Adrenal gland (tissue), 12 donors: ENCODE measurements around the gene AKR1B1. TPM values are rescaled to one million over a fixed set of nuclear protein-coding genes. Genes with fewer than 3 reads are reported as not detected.

Source experiments
- DNase-seq, 7 donors: peaks; one replicate each; pipeline ENCODE4 v3.0.0-alpha.2; 2019 to 2020
- H3K27ac ChIP-seq, 5 donors: fragments of 200-600 bp; sonication (generic) in 4 of 5; 1 replicate in 3 of 5; 2 replicates in 2 of 5; pipeline versions ENCODE4 v1.5.1 to v1.8.0; 2016 to 2020; ENCODE audit warnings: mild to moderate bottlenecking in 1 of 5
- H3K27me3 ChIP-seq: fragments of 200-600 bp; 2 replicates; pipeline ENCODE4 v1.8.0; 2021
- H3K36me3 ChIP-seq, 2 donors: fragments of 200-600 bp; replicated peaks in 1 of 2; 1 replicate in 1 of 2; 2 replicates in 1 of 2; pipeline versions ENCODE4 v1.5.1 to v1.8.0; 2018 to 2022
- H3K4me1 ChIP-seq, 2 donors: fragments of 200-600 bp; replicated peaks in 1 of 2; 1 replicate in 1 of 2; 2 replicates in 1 of 2; pipeline versions ENCODE4 v1.5.1 to v1.8.0; 2018 to 2021
- H3K4me3 ChIP-seq, 4 donors: fragments of 200-600 bp; sonication (generic) in 3 of 4; one replicate each; pipeline ENCODE4 v1.5.1; 2016 to 2018
- H3K9me3 ChIP-seq, 3 donors: fragments of 200-600 bp; sonication (generic) in 1 of 3; replicated peaks in 1 of 3; 1 replicate in 2 of 3; 2 replicates in 1 of 3; pipeline versions ENCODE4 v1.5.1 to v1.8.0; 2016 to 2021
- POLR2A ChIP-seq, 2 donors: fragments of 450-650 bp; IDR thresholded peaks; one replicate each; pipeline ENCODE4 v1.6.1; 2017; ENCODE audit warnings: antibody characterized with exemption in 2 of 2, mild to moderate bottlenecking in 2 of 2, moderate library complexity in 1 of 2
- WGBS, 4 donors: extraction: QIAGEN DNeasy Blood & Tissue Kit in 2 of 4; methylation state at CpG; one replicate each; pipeline versions ENCODE4 v1.1.5 to v1.1.7; 2013 to 2017; 5-methylcytosine and 5-hydroxymethylcytosine counted together
- intact Hi-C, 2 donors: fragments of 100-400 bp; cut with DNase I; formaldehyde crosslinking; loops; one replicate each; pipeline versions ENCODE4 v1.14.1 to v1.15.0; 2022 to 2023
- polyA plus RNA-seq, 3 donors: library from polyadenylated mRNA; stranded (reverse); fragments of 200-250 nt in 2 of 3; fragments of 350-450 nt in 1 of 3; fragmentation: Illumina TruSeq in 1 of 3; extraction: RNeasy Lipid Tissue Mini Kit (QIAGEN cat#74804) in 1 of 3; gene quantifications; one replicate each; pipeline ENCODE4 v1.2.3, GENCODE V29; 2013 to 2014
- total RNA-seq, 9 donors: library from RNA; depleted of rRNA in 4 of 9; stranded (reverse); fragments of >200 nt in 4 of 9; fragments of 120-200 nt in 1 of 9; fragmentation: NEBNext Ultra II Directional in 1 of 9; extraction: Animal tissue kit (Norgen Biotek cat#: 25700) in 1 of 9; gene quantifications; one replicate each; pipeline versions ENCODE4 v1.1.0 to v1.2.4, GENCODE V29; 2013 to 2023
- TF ChIP-seq, protein P1 (sequence below), 6 experiments: fragments of 450-650 bp in 4 of 6; fragments of 200-600 bp in 2 of 6; sonication (generic) in 1 of 6; IDR thresholded peaks; 1 replicate in 5 of 6; 2 replicates in 1 of 6; pipeline versions ENCODE4 v1.5.1 to v1.8.0; 2016 to 2021; ENCODE audit warnings: antibody characterized with exemption in 6 of 6, mild to moderate bottlenecking in 2 of 6, moderate library complexity in 1 of 6
- donor health status: healthy with polysubstance abuse.
- donor health status: Bipolar disorder and iron deficiency.
- donor health status: DM: yes; HTN: yes; CAD: no.
- donor health status: DM: no; HTN: no; CAD: no.
- donor health status: DM: no; HTN: no; CAD: no.
- donor health status: DM: yes; HTN: yes; CAD: no.

AKR1B1 gene
- total and polyA plus RNA-seq, 12 donors: 270 to 4,669 (median 3,402) TPM

DNA sequence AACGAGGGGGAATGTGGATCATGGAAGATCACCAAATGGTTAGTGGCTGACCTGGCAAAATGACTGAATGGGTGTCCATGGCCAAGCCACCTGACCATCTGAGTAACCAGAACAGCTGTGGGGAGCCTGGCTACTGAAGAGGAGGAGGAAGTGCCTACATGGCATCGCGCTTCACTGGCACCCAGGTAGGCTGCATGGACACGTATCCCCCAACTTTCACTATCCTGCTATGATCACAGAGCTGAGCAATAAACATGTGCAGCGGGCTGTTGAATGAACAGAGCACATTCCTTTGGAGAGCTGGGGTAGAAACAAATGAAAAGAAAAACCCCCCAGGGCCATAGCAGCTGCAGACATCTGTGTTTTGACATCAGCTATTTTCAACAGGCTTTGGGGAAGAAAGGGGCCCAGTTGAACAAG, 6.5 kb downstream of the AKR1B1 start:
- 66 to 76% (median 73%) methylated on average over 2 to 5 of the region's 5 CpGs for WGBS, 4 donors
- TF ChIP-seq POLR2A (IDR thresholded peaks at IDR 0.05): peak in 1 of 2 donors; percentile 33
- TF ChIP-seq, protein P1, sequence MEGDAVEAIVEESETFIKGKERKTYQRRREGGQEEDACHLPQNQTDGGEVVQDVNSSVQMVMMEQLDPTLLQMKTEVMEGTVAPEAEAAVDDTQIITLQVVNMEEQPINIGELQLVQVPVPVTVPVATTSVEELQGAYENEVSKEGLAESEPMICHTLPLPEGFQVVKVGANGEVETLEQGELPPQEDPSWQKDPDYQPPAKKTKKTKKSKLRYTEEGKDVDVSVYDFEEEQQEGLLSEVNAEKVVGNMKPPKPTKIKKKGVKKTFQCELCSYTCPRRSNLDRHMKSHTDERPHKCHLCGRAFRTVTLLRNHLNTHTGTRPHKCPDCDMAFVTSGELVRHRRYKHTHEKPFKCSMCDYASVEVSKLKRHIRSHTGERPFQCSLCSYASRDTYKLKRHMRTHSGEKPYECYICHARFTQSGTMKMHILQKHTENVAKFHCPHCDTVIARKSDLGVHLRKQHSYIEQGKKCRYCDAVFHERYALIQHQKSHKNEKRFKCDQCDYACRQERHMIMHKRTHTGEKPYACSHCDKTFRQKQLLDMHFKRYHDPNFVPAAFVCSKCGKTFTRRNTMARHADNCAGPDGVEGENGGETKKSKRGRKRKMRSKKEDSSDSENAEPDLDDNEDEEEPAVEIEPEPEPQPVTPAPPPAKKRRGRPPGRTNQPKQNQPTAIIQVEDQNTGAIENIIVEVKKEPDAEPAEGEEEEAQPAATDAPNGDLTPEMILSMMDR (IDR thresholded peaks at IDR 0.05): no peak
- DNase-seq: peak in 3 of 7 donors; percentile 39 to 45 (median 40)
- Histone ChIP-seq H3K9me3 (no peaks in the 10 kb centered on the region), H3K36me3 (peaks cover 0 to 71% of the 10 kb centered on the region in 2 donors), H3K4me1 (peaks cover 62 to 87% of the 10 kb centered on the region in 2 donors), H3K27ac (peak overlapping the region; percentile 14 to 96 (median 92)), H3K4me3 (peak overlapping the region in 1 of 4 donors; percentile 97), H3K27me3 (no peaks in the 10 kb centered on the region)
- intact Hi-C loops: no loop called here

DNA sequence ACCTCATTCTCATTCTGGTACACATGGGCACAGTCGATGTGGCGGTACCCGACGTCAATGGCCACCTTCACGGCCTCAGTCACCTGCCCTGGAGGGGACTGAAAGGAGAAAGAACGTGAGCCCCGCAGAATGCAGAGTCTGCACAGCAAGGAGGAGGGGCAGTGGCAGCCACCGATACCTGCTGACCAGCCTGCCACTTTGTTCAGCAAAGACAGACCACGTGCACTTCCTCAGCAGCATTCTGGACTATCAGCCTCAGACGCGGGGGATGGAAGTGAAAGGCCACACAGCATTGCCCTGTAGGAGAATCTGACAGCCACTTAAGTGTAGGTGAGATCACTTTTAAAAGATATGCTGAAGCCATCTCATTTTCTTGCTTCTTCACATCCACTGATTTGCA, 7.2 kb downstream of the AKR1B1 start:
- H3K4me3 ChIP-seq: no peak overlapping the region
- peaks cover 0 to 73% of the 10 kb centered on the region in 2 donors for H3K36me3 ChIP-seq
- H3K4me1 ChIP-seq: peaks cover 61 to 83% of the 10 kb centered on the region in 2 donors
- H3K27ac ChIP-seq: peak overlapping the region in 3 of 5 donors; percentile 92 to 96 (median 96)
- H3K27me3 ChIP-seq: no peaks in the 10 kb centered on the region
- TF ChIP-seq, protein P1 (IDR thresholded peaks at IDR 0.05): no peak
- TF ChIP-seq POLR2A (IDR thresholded peaks at IDR 0.05): no peak
- WGBS, 4 donors: 74 to 88% (median 81%) methylated on average over 9 to 11 of the region's 11 CpGs
- peak in 3 of 7 donors; percentile 48 to 64 (median 49) for DNase-seq
- intact Hi-C loops: no loop called here
- H3K9me3 ChIP-seq: no peaks in the 10 kb centered on the region

DNA sequence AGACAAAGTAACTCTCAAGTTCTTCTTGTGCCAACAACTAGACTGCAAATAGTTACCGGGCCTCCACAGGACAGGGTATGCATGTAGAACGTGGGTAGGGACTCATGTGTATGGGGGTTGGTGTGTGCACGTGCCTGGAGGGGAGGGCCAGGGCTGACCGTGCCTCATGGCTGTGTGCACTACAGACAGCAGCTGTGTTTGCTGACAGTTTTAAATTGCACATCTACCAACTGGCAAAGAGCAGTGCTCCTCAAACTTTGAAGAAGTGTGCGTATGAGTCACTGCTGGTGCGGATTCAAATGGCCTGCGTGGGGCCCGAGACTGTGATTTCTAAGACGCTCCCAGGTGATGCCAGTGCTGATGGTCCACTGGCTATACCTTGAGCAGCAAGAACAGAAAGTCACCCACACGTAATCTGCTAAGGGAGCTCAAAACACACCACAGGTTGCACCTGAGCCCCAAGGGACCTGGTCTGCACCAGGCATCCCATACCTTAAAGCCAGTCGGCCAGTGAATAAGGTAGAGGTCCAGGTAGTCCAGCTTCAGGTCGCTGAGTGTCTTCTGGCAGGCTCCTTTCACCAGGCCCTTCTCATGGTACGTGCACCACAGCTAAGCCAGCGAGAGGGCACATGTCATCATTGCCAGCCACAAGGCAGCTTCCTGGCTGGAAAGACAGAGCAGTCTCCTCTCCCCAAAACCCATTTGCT, 8.5 kb downstream of the AKR1B1 start:
- peaks cover 0 to 74% of the 10 kb centered on the region in 2 donors for H3K36me3 ChIP-seq
- H3K27ac ChIP-seq: peak overlapping the region; percentile 30 to 96 (median 92)
- TF ChIP-seq POLR2A (IDR thresholded peaks at IDR 0.05): no peak
- H3K4me1 ChIP-seq: peaks cover 49 to 83% of the 10 kb centered on the region in 2 donors
- H3K4me3 ChIP-seq: no peak overlapping the region
- no peaks in the 10 kb centered on the region for H3K27me3 ChIP-seq
- intact Hi-C loops: no loop called here
- 58 to 75% (median 62%) methylated on average over 5 to 14 of the region's 14 CpGs for WGBS, 4 donors
- DNase-seq: peak in 4 of 7 donors; percentile 34 to 53 (median 52)
- H3K9me3 ChIP-seq: no peaks in the 10 kb centered on the region

DNA sequence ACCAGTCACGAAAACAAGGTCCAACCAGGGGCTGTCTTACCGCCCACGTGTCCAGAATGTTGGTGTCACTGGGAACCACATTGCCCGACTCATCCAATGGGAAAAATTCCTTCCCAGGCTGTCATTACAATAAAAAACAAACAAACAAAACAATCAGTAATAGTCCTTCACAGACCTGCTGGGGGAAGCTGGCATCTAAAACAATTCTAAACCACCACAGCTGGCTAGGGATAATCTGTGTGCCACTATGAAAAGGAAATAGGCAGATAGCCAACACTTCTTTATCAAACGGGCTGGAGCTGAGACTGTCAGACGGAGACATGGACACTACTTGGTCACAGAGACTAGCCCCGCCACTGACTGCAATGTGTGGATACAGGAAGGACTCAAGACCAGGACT, 9.2 kb downstream of the AKR1B1 start:
- H3K9me3 ChIP-seq: no peaks in the 10 kb centered on the region
- peak in 3 of 7 donors; percentile 25 to 50 (median 45) for DNase-seq
- H3K4me1 ChIP-seq: peaks cover 43 to 83% of the 10 kb centered on the region in 2 donors
- TF ChIP-seq POLR2A (IDR thresholded peaks at IDR 0.05): no peak
- TF ChIP-seq, protein P1 (IDR thresholded peaks at IDR 0.05): no peak
- peaks cover 0 to 77% of the 10 kb centered on the region in 2 donors for H3K36me3 ChIP-seq
- 59 to 70% (median 62%) methylated on average over 7 of the region's 7 CpGs for WGBS, 4 donors
- H3K27ac ChIP-seq: peak overlapping the region; percentile 30 to 96 (median 92)
- intact Hi-C loops: no loop called here
- H3K4me3 ChIP-seq: no peak overlapping the region
- no peaks in the 10 kb centered on the region for H3K27me3 ChIP-seq
